ENCODE data around the gene KCP.

The KCP gene

DNA sequence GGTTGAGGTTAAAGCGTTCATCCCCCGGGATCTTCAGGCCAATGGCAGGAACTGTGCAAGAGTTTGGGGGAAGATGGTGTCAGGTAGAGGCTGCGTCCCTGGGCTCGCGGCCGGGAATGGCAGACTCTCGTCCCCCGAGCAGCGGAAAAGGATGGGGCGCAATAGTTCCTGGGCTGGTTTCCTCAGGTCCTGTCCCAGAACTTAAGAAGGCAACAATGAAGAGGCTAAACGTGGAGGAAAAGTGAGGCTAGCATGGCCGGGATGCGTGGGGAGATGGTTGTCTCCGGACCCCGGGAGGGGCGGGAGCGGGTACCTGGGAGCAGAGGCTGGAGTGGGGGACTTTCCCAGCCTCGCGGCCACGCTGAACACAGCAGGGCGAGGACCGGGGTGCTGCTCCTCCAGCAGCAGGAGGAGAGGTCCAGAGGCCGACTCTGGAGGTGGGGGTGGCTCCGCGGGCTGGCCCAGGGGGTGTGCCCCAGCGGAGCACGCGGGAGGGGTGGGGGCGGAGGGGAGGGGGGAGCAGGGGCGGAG lies 28.1 kb upstream of the KCP start:
- DNase-seq, result no peak

DNA sequence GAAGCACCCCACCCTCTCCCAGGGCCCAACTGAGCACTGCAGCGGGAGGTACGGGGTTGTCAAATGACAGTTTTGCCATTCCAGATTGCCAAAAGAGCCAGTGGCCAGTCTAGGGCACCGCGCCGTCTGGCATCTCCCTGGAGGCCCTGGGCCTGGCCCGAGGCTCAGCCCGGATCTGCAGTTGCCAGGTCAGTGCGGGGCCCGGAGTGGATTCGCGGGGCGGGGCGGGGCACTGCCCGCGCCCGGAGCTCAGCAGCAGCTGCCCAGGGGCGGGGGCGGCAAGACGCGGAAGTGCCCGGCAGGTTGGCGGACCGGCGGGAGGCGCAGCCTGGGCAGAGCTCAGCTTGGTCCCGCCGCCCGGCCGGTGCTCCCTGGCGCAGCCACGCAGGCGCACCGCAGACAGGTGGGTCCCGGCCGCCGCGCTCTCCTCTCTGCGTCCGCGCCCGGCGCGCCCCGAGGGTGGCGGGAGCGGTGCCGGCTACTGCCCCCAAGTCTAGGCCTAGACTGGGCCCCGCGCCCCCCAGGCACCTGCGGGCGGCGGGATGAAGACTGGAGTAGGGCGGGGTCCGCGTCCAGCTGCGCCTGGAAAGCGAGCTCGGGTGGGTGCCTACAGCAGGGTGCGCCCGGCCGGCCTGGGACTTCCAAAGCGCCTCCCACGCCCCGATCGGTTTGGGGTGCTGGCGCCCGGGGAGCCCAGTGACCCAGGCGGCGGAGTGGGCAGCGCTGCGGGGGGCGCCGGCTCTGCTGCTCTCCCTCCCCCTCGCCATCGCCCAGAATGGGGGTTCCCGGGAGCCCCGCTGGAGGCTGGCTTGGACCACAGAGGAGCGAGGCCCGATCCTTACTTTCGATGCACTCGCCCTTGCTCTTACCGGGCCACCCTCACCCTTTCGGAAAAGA lies 27.4 kb upstream of the KCP start, which contains the start of gene IRF5:
Gene IRF5 (plus strand): TSS at position 281 of the 897 bp plus-strand sequence. CDS start 4,155 bp downstream, outside the sequence.
- no peak for DNase-seq

- DNase-seq, result no peak
Observed at GRCh38 chr7:128937271-128937646, 26.8 kb upstream of the KCP start.

DNA sequence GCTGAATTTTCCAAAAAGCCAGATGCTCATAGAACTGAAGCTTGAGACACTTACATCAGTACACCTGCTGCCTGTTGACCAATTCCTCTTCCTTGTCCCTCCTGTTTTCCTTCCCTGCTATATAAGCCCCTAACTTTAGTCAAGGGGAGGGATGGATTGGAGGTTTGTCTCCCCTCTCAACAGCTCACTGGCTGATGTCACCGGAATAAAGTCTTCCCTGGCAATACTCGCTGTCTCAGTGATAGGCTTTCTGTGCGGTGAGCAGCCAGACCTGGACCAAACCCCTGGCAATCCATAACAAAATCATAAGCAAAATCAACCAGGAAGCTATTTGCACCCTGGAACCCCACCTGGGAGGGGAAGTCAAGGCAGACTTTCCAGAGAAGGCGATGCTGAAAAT lies 26.3 kb upstream of the KCP start:
- no peak for DNase-seq

DNA sequence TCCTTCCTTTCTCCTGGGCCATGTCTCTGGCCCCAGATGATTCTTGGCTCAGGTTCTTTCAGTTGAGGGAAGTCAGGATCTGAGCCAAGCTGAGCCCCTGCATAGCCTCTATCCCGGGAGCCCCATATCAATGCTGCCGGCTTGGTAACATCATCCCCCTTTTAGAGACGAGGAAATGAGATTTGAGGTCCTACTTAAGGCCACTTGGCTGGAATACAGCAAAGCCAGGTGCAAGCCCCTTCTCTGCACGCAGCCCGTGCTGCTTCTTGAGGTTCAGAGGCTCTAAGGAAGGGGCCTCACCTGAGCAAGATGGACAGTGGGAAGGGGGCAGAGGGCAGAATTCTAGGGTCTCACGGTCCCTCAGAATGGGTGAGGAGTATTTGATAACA lies 24.8 kb upstream of the KCP start:
- no peak for DNase-seq

DNA sequence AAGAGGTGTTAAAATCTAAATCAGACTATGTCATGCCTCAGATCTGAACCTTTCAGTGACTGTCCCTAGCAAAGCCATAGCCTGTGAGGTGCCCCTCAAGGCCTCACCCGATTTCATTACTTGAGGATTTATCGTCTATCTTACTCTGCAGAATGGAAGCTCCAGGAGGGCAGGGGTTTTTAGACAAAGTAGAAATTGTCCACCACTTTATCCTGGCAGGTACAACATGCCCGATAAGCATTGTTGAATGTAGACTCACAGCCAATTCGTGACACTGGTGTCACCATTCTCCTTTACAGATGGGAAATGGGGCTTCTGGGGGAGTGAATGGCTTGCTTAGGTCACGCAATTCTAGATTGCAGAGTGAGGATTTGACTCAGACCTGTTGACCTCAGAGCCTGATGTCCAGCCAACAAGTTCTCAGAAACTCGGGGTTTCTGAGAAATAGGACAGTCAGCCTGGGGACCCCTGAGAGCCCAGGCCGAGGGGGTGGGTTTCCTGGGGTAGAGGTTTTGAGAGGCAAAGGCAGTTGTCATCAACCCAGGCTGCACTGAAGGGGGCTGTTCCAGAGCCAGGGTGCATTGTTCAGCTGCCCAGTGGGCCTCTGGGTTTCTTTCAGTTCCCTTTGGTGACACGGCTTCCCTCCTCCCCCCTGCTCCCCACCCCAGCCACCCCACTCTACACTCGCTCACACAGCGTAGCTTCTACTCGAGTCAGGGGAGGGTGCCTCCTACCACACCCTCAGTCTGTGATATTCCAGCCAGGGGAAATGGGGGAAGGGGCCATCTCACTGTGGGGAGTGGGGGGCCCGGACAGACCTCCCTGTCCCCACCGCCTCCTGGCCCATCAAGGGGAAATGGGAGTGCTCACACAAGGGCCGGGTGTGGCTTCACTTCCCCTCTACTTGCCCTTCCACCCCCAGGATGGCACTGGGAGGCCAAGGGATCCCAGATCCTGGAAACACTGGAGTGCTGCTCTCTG lies 24.1 kb upstream of the KCP start:
- DNase-seq, result no peak

GRCh38 chr7:128933180-128933891 lies 22.8 kb upstream of the KCP start:
- no peak for DNase-seq

- DNase-seq, result no peak
Observed at GRCh38 chr7:128932862-128933179, 22.3 kb upstream of the KCP start.

DNA sequence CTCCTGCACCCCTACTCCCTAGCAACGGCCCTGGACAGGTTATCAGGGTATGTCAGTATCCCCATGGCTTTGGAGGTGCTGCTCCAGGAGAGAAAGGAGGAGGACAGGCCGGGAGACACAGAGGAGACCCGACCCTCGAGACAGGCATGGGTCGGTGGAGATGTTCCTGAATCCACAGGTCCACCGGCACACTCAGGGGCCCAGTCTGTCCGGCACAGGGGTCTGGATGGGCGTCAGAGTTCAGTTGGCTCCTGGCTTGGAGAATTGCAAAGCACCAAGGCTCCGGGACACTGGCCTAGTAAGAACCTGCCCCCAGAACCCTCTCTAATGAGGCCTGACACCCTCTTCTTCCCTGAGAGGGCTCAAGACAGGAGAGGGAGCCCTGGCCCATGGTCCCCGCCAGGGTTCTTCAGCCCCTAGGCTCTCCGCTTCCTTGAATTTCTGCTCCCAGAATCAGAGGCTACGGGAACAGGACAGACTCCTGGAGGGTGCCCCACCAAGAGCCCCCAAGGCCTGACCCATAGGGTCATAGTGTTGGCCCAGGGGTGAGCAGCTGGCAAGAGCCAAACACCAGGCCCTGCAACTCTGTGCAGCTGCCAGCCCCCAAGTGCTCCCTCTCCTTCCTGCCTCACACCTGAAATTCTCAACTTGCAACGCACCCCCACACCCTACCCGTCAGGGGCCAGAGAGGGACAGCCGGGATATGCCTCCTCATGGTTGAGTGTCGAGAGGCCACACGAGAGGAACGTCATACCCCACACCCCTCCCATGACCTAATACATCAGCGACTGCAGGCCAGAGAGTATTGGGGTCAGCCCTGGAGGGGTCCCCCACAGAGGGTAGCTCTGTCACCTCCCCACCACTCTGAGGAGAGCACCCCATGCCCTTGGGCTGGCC lies 21.7 kb upstream of the KCP start:
- no peak for DNase-seq

DNA sequence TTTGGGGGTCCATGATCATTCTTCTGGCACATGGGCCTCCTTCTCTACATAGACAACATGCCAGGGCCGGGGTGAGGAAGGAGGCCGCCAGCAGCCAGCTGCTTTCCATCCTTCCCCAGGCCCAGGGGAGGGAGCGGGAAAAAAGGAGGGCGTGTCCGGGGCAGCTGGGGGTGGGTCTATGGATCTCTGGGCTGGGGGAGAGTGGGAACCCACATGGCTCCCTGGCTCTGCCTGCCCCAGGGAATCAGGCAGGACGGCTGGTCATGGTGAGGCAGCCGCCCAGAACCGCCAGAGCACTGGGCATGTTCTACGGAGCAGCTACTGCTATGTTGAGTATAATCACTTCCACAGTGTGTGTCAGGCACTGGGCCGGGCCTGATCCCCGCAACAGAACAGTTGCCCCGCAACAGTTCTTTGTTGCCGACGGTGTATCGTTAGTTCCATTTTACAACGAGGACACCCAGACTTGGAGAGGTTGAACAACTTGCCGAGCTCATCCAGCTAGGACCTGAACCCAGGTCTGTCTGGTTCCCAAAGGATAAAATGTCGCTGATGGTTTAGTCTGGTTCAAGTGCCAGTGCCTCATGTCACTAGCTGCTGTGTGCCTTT lies 20.8 kb upstream of the KCP start:
- DNase-seq, result no peak

DNA sequence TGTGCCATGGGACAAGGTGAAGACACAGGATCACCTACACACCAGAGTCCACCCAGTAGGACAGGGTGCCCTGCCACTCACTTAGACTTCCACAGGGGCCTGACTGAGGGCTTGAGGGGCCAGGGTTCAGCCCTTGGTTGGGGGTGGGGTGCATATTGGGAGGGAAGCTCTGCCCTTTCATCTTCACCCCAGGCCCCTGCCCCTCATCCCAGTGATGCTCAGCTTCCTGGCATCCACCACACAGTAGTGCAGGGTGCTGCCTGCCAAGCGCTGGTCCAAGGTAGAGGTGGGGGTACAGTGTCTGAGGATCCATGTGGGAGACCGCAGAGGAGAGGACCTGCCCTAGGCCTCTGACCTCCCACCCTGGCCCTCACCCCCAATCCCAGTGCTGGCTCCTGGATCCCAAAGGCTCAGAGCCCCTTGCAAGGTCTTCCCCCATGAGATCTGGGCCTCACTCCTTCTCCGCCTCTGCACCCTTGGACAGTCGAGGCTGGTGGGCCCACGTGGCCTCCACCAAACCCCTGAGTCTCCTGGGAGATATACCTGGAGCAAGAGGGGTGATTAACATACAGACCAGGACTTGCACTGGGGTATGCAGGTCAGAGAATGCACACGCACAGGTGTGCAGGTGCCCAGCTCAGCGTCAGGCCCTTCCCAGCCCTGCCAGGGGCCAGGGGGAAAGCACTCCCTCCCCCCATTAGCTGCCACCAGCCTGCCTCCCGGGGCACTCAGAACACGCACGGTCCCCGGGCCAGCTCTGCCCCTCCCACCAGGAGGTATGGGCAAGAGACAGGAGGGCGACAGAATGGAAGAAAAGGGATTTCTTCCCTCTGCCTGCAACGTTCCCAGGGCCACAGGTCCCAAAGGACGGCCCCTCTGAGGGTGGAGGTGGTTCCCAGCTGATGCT lies 18.6 kb upstream of the KCP start:
- no peak for DNase-seq

DNA sequence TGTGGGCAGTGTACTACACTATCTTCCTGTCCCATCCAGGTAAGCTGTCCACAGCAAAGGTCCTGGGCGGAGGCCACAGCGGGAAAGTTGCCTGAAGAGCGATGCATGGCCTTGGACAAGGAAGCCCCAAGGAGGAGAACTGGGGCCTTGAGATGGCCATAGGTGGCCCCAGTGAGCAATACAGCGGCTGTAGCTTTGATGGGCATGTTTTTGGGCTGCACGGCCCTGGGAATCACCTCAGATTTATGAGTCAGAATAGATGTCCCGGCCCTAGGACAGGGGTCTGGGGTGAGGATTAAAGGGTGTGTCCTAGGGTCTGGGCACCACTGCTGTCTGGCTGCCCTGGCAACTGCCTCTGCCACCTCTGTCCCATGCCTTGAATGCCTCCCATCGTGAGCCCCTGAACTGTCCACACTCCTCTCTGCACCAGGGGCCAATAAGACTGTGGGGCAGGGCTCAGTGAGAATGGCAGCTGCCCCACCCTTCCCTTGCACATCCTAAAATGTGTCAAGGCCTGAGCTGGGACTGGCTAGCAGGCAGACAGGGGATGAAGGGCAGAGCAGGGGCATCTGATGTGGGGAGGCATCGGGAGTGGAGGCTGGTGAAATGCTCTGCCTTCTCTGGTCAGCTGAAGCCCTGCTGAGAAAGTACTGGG lies 17.8 kb upstream of the KCP start:
- no peak for DNase-seq

GRCh38 chr7:128924707-128925588 lies 14.4 kb upstream of the KCP start:
- DNase-seq, result no peak

DNA sequence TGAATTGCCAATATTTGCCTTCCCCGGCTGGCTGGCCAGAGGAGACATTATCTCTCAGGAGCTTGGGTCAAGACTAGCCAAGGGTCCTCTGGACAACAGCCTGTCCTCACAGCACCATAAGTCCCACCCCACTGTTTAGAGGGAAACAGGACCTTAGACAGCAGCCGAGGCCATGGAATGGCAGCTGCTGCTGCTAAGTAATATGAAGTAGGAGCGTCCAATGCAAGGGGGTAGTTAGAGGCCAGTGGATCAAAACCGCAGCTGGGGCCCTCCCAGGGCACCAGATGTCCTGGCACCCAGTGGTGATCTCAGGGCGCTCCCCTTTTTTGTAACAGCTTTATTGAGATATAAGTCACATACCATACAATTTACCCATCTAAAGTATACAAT lies 12.9 kb upstream of the KCP start:
- no peak for DNase-seq

DNA sequence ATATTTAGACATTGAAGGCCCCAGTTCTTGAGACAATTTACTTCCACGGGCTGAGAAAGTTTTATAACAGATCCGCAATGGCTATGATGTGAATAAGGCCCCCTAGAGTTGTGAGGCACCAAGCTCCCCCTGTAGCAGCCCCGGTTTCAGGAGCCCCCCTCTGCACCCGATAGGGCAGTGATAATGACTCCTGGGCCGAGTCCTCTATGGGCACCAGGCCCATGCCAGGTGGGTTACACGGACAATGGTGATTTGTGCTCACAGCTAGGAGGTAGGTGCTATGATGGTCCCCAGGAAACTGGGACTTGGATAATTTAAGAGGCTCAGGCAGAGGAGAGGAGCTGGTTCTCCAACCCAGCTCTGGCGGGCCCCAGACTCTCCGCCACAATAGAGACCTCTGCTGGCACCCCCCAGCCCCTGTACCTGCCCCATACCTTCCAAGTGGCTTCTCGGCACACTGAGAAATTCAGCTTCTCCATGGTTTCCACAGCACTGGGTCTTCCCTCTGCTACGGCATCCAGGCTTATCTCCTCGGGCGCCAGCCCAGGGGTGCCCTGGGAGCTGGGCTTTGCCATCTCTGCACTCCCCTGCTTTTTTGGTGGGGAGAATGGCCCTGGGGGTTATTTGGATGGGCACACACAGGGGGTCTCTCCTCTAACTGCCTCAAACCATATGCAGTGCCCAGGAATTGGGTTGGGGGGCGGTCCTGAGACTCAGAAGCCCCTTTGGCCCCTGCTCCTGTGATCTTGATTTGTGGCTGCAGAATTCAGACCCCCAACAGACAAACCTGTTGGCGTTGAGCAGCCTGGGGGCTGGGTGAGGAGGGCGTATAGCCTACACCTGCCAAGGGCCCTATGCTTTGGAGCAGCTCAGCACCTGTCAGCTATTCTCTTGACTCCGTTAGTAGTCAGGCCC lies 12.2 kb upstream of the KCP start:
- DNase-seq, result no peak

DNA sequence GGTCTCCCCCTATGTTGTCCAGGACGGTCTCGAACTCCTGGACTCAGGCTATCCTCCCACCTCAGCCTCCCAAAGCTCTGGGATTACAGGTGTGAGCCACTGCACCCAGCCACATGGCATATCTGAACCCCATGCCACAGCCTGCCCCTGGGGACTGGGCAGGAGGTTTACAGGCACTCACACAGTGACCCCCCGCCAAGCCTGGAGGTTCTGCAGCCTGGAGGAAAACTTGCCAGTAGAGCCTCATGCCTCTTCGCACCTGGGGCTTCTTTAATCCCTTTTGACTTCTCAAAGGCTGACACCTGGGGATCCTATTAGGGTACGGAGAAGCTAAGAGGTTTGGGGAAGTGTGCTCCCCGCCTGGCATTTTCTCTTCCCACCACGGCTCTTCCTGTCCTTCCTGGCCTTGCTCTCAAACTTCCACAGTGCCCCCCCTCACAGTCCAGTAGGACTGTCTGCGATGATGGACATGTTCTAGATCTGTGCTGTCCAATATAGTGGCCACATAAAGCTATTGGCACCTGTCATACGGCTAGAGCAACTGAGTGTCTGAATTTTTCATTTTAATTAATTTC lies 11.4 kb upstream of the KCP start:
- DNase-seq, result no peak

GRCh38 chr7:128920913-128921582 lies 10.5 kb upstream of the KCP start:
- no peak for DNase-seq

All from SHP77 treated with DMSO at 0.1 percent for 48 hours (cell line).